RPMI7951 (cell line): Measurements from ENCODE around the gene GSTM3. TPM values are rescaled to one million over a fixed set of nuclear protein-coding genes. Genes with fewer than 3 reads are reported as not detected.

Experiments used
- DNase-seq: peaks from one replicate; pipeline ENCODE4 v3.0.0-alpha.2; 2012; ENCODE audit warnings: low read depth
- total RNA-seq: library from RNA; depleted of rRNA; stranded (reverse); fragments of >200 nt; shearing (Covaris generic); gene quantifications from 2 replicates; pipeline ENCODE4 v1.2.3, GENCODE V29; 2014; rRNA removed

GSTM3 gene
- total RNA-seq = 229 and 247 TPM in 2 replicates

- no peak for DNase-seq
Observed at GRCh38 chr1:109740615-109741373, at the start of gene GSTM3. TSS of gene GSTM3 (minus strand) at chr1:109741038. CDS start at chr1:109740287, 751 bp downstream.

GRCh38 chr1:109790329-109790728 is 49.5 kb upstream of the GSTM3 start:
- no peak for DNase-seq

- DNase-seq = no peak
Observed at GRCh38 chr1:109789551-109790180, 48.8 kb upstream of the GSTM3 start.

DNA sequence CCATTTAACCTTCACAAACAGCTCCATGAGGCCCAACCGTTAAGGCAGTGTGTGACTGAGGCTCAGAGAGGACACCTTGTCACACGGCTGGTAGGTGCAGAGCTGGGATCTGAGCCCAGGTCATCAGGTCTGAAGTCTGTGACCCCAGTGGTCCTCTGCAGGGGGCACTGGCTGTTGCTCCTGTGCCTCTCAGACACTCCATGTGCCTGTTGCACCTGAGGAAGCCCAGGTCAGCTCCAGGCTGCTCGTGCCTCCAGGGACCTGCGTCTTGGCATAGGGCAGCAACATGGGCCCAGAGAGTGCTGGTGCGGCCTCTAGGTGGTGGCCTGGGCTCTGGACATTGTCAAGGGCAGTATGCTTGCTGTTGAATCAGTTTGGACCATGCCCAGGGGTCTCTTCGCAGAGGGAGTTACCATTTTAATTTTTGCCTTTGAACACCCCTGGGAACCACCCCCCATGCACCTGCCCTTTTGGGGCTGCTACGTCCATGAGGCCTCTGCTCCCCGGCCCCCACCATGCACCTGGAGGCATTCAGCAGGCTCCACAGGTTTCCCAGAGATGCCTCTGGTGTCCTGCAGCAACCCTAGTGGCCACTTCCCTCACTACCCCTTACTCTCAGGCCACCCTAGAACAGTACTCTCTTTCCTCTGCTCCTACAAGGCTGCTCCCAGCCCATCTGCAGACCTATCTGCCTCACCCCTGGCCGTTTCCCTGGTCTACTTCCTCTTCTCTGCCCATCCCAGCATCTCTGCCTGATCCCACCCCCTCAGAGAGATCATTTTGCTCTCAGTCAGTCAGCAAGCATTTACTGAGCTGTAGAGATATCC is 48.1 kb upstream of the GSTM3 start:
- no peak for DNase-seq

GRCh38 chr1:109787845-109788601 is 47.2 kb upstream of the GSTM3 start:
- no peak for DNase-seq

DNA sequence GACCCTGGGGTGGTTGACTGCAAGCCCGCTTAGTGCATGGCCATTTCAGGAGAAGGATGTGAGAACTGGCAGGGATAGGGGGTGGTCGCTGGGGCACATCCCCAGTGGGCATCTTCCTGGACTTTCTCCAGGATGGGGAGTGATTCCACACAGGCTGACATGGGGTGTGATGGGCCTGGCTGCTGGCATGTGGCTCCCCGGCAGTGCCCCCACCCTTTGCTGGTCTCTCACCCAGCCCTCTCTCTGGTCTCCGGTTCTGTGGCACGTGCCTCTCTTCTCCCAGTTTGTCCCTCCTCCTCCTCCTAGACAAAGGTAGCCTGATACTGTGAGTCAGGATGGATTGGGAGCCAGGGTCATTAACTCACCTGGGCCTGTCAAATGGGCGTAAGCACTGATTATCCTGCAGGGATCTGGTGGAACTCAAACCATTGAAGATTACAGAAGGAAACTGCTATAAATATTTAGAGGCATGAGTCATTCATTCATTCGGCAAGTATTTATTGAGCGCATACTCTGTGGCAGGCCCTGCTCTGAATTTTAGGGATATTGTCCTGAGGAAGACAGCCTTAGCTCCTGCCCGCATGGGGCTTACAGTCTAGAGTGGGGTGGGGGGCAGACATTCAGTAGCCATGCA is 46.5 kb upstream of the GSTM3 start:
- DNase-seq = peak; percentile 28

- peak; percentile 40 for DNase-seq
Observed at GRCh38 chr1:109786531-109787021, 45.7 kb upstream of the GSTM3 start.

DNA sequence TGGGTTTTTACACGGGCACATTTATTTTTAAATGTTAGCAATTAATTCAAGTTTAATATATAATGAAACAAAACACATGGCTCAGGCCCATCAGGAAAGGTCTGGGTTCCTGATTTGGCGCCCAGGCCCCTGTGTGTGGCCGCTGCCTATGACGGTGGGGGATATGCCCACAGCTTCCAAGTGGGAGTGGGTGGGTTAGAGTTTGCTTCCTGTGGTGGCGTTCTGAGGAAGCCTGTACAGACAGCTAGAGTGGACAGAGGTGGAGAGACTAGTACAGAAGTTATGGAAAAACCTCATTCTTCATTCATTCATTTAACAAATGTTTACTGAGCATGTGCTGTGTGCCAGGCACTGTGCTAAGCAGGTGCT is 45.3 kb upstream of the GSTM3 start:
- DNase-seq = no peak

DNA sequence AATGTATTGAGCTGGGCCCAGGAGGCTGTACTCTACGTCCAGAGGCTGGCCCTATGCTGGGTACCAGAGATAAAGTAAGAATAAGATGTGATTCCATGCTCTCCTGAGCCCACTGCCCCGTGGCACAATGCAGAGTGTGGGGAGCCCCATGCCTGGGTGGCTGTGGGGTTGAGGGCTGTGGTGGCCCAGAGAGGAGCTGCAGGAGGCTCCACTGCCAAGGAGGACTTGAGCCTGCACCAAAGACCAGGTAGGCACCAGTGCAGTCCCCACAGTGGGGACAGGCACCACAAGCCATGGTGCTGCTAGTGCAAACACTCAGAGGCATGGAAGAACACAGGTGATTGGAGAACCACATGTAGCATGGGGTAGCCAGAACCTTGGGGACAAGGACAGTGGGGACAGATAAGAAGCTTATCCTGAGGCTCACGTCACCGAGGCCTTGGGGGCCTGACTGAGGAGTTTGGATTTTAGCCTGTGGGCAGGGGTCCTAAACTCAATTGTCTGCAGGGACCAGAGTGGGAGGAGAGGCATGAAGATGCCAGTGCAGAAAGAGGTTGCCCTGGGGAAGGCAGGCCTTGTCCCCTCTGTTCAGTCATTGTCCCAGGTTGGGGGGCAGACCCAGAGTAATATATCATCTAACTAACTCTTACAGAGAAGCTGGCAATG is 44.7 kb upstream of the GSTM3 start:
- no peak for DNase-seq

DNA sequence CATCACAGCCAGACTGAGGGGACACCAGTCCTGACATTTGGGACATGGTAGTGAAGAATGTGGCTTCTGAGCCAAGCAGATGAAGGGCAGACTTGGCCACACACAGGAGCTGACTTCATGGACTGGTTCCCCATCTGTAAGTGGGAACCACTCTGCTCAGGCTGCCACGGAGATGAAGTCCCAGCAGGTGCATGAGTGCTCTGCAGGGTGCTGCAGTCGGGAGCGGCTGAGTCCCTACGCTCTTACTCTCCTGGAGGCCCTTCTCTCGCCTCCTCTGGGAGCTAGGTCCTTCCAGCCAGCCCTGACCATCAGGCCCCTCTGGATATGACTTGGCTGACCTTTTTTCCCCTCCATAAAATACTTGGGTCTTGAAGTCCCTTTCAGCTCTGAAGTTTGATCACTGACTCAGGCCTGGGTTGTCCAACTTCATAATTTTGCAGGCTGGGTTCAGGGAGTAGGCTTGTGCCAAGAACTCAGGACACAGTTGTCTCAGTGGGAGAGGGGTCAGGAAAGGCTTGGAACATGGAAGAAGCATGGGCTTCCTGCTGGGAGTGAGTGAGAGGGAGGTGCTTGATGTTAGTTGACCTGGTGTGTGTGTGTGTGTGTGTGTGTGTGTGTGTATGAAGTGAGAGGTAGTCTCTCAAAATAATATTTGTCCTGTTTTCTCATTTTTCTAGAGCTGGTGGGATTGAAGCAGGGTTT is 43.9 kb upstream of the GSTM3 start:
- no peak for DNase-seq

- DNase-seq = peak; percentile 82
Observed at GRCh38 chr1:109783436-109783835, 42.6 kb upstream of the GSTM3 start.

GRCh38 chr1:109782927-109783326 is 42.1 kb upstream of the GSTM3 start:
- DNase-seq = no peak

- DNase-seq = peak; percentile 27
Observed at GRCh38 chr1:109782514-109782913, 41.7 kb upstream of the GSTM3 start.

- DNase-seq = no peak
Observed at GRCh38 chr1:109781806-109782205, 41.0 kb upstream of the GSTM3 start.

- no peak for DNase-seq
Observed at GRCh38 chr1:109780982-109781381, 40.1 kb upstream of the GSTM3 start.

GRCh38 chr1:109777980-109778625 is 37.3 kb upstream of the GSTM3 start:
- no peak for DNase-seq

DNA sequence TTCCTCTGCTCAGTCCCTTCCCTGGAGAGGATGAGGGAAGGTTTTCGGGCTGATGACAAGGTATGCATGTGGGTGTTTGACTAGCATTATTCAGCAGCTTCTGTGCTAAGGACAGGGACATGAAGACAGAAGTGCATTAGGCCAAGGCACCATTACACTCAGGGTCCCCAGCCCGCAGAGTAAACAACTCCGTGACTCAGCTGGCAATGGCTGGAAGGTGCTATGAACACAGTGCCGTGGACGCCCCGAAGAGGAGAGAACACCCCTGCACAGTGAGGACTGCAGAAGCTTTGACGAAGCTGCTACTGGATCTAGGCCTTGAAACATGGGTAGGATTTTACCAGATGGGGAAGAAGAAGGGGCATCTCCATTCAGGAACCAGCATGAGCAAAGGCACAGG is 36.6 kb upstream of the GSTM3 start:
- no peak for DNase-seq

DNA sequence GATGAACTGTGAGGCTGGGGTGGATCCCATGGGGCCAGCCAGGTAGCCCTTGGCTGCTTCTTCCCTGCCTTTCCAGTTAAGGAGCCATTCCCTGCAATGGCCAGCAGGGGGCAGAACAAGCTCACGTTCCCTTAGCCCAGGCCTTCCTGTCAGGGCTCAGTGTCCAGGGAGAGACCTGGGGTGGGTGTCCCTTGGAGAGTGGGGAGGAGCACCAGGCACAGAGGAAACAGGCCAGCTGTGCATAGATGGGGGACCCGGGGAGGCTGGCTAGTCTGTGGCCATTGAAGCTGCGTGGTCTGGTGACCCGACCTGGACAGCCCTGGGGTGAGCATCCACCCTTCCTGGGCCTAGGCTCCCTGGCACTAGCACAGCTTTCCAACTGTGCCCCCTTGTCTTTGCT is 36.1 kb upstream of the GSTM3 start:
- DNase-seq = peak; percentile 79

DNA sequence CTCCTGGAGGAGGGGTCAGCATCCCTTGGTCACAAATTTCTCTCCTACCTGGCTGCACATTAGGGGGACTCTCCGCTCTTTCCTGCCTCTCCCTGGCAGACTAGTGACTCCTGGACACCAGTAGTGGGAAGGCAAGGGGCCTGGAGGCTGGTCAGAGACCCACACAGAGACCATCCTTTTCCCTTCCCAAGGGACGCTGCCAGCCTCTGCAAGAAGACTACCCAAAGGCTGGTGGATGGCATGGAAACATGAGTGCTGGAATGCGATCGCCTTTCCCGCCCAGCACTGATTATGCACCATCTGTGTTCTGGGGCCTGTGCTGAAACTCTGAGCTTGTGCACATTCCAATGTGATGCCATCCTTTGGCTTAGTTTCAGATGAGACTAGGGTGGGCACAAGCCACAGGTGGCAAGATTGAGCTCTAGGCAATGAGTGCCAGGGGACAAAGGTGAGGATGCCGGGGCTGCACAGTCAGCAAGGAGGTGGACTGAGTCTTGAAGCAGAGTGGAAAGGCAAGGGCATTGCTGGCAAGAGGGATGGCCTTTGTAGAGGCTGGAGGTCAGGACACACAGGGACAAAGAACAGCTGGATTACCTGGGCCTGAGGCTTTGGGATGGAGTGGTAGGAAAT is 35.5 kb upstream of the GSTM3 start:
- DNase-seq = no peak
